Bronchial epithelial cell (primary cell): ENCODE results near the gene COX17. TPM values are rescaled to one million over a fixed set of nuclear protein-coding genes. Genes with fewer than 3 reads are reported as not detected.

Experiments used
- DNase-seq: peaks from one replicate; pipeline ENCODE4 v3.0.0-alpha.2; 2010; ENCODE audit warnings: low read depth
- FAIRE-seq: peaks from 2 replicates; lab custom pipeline; 2011; peaks lifted over from hg19 to GRCh38; lab: Jason Lieb, UNC
- H3K27me3 ChIP-seq: 2 replicates; pipeline ENCODE4 v1.5.1; 2011; ENCODE audit warnings: low read length; ENCODE audit not compliant: control insufficient read depth, insufficient read depth
- H3K36me3 ChIP-seq: 2 replicates; pipeline ENCODE4 v1.5.1; 2011; ENCODE audit warnings: low read length; ENCODE audit not compliant: control insufficient read depth, insufficient read depth
- H3K4me3 ChIP-seq: 2 replicates; pipeline ENCODE4 v1.5.1; 2011; ENCODE audit warnings: mild to moderate bottlenecking, low read depth, low read length, control low read depth
- total RNA-seq: library from RNA; depleted of rRNA; stranded (reverse); fragments of >200 nt; gene quantifications from 2 replicates; pipeline ENCODE4 v1.2.1, GENCODE V29; 2014
- TF ChIP-seq, protein P1 (sequence below): IDR thresholded peaks from 2 replicates; pipeline ENCODE4 v1.5.1; 2011; ENCODE audit warnings: mild to moderate bottlenecking, moderate library complexity, low read length, control low read depth, inconsistent platforms; ENCODE audit not compliant: insufficient read depth, severe bottlenecking

Gene COX17
- total RNA-seq, 1 donor from 2014 or later = 10.0 TPM

GRCh38 chr3:119625451-119626153 lies 51.6 kb downstream of the COX17 start:
- H3K4me3 ChIP-seq = no peak overlapping the region
- TF ChIP-seq, protein P1, sequence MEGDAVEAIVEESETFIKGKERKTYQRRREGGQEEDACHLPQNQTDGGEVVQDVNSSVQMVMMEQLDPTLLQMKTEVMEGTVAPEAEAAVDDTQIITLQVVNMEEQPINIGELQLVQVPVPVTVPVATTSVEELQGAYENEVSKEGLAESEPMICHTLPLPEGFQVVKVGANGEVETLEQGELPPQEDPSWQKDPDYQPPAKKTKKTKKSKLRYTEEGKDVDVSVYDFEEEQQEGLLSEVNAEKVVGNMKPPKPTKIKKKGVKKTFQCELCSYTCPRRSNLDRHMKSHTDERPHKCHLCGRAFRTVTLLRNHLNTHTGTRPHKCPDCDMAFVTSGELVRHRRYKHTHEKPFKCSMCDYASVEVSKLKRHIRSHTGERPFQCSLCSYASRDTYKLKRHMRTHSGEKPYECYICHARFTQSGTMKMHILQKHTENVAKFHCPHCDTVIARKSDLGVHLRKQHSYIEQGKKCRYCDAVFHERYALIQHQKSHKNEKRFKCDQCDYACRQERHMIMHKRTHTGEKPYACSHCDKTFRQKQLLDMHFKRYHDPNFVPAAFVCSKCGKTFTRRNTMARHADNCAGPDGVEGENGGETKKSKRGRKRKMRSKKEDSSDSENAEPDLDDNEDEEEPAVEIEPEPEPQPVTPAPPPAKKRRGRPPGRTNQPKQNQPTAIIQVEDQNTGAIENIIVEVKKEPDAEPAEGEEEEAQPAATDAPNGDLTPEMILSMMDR = no peak

GRCh38 chr3:119624002-119624720 lies 53.0 kb downstream of the COX17 start:
- TF ChIP-seq, protein P1 = no peak
- DNase-seq (no peak), FAIRE-seq (no peak)
- Histone ChIP-seq H3K36me3 (no peaks in the 10 kb centered on the region), H3K27me3 (no peaks in the 10 kb centered on the region), H3K4me3 (no peak overlapping the region)

More at GRCh38 chr3:119625451-119626153, 51.6 kb downstream of the COX17 start:
- Histone ChIP-seq H3K27me3 (no peaks in the 10 kb centered on the region), H3K36me3 (no peaks in the 10 kb centered on the region)
- FAIRE-seq (no peak), DNase-seq (no peak)

DNA sequence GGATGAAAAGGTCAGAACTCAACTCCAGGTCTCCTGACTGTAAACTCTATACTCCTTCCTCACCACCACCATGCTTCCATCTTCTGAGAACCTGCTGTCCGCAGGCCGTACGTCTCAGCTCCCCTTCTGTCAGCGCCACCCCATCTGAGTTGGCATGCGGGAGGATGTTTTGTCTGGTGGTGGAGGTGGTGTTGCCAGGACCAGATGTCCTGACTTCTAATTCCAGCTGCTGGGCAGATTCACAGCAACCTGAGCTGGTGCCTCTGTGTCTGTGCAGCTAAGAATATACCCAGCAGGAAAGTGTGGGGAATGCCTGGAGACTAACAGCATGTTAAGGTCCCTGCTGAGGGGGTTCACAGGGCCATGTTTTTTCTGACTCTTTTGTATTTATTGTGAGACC lies 56.3 kb downstream of the COX17 start:
- no peak overlapping the region for H3K4me3 ChIP-seq
- FAIRE-seq = peak; percentile 23
- DNase-seq = no peak
- TF ChIP-seq, protein P1 = no peak
- H3K27me3 ChIP-seq = peaks cover 2% of the 10 kb centered on the region
- no peaks in the 10 kb centered on the region for H3K36me3 ChIP-seq

Other genes starting within 250 kb of the COX17 start
- 43.7 and 51.3 TPM in 2 replicates for gene TMEM39A, start 213.8 kb downstream of the COX17 start, total RNA-seq
- gene POGLUT1, start 208.4 kb downstream of the COX17 start, total RNA-seq = 9.0 and 16.6 TPM in 2 replicates
- gene TIMMDC1, start 178.9 kb downstream of the COX17 start, total RNA-seq = 52.7 and 59.3 TPM in 2 replicates
- not detected in 2 replicates for gene CD80, start 117.8 kb downstream of the COX17 start, total RNA-seq
- 0.53 and 2.7 TPM in 2 replicates for gene ADPRH, start 97.9 kb downstream of the COX17 start, total RNA-seq
- not detected in 2 replicates for gene PLA1A, start 79.5 kb downstream of the COX17 start, total RNA-seq
- gene POPDC2, start 16.8 kb downstream of the COX17 start, total RNA-seq = 0.26 TPM in 1 of 2 replicates, not detected in the other
- not detected in 2 replicates for gene CFAP91, start 25.6 kb upstream of the COX17 start, total RNA-seq
- gene NR1I2, start 104.7 kb upstream of the COX17 start, total RNA-seq = not detected in 2 replicates